GM18951 (cell line): ENCODE results near the gene GRIN3B.

Source experiments
- POLR2A ChIP-seq: IDR thresholded peaks from 4 replicates; pipeline ENCODE4 v1.6.1; 2011; ENCODE audit warnings: mild to moderate bottlenecking; ENCODE audit not compliant: insufficient read length, insufficient read depth; ENCODE audit errors: extremely low read depth
- in situ Hi-C: fragments of 300-500 bp; cut with MboI; formaldehyde crosslinking; loops from one replicate; pipeline ENCODE4 v1.12.0; 2022; ENCODE audit warnings: low sequenced_read_pairs, mixed read lengths, inconsistent platforms; ENCODE audit not compliant: unreplicated experiment

GRIN3B gene

DNA sequence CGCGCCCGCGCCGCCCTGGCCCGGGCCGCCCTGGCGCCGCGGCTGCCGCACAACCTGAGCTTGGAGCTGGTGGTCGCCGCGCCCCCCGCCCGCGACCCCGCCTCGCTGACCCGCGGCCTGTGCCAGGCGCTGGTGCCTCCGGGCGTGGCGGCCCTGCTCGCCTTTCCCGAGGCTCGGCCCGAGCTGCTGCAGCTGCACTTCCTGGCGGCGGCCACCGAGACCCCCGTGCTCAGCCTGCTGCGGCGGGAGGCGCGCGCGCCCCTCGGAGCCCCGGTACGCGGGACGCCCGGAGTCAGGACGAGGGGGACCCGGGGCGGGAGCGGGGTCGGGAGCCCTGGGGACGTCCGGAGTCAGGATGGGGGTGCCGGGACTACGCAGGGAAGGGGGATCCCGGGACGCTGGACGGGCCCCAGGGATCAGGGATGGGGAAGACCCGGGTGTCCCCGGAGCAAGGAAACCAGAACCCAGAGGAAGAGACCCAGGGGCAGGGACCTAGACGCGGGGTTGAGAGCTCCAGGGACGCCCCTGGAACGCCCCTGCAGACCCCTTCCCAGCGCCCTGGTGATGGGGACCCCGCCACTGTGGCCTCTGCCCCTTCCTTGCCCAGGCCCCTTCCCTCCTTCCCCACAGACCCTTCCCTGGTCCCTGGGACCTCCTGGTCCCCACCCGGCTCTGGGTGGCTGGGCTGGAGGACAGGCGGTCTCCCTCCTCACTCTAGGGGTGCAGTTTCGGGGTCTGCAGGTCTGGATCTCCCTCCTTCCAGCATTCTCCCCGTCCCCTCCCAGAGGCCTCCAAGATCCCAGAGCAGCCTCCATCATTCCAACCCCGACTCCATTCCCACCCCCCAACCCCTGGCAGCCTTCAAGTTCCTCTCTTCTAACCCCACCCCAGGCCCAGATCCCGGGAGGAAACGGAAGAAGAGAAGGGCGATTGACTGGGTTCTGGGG, 645 bp downstream of the GRIN3B start:
- in situ Hi-C loops, result no loop called here
- no peak for TF ChIP-seq POLR2A

- in situ Hi-C loops, result no loop called here
- TF ChIP-seq POLR2A, result no peak
Measured at GRCh38 chr19:1001538-1002166, 1.4 kb downstream of the GRIN3B start.

DNA sequence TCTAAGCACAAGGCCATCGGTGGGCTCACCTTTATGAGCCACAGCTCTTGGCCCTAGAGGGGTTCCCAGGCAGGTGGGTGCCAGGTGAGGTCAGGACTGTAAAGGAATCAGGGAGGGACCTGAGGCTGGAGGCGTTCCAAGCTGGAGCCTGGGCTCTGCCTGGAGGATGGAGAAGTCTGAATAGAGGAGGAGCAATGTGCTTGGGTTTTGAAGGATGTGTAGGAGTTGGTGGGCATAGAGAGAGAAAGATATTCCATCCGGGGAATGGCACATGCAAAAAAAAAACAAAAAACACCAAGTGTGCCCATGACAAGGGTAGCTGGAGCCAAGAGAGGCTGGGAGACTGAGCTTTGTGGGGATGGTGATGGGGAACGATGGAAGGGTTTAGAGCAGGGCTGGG, 2.4 kb downstream of the GRIN3B start:
- TF ChIP-seq POLR2A, result no peak
- in situ Hi-C loops, result no loop called here

DNA sequence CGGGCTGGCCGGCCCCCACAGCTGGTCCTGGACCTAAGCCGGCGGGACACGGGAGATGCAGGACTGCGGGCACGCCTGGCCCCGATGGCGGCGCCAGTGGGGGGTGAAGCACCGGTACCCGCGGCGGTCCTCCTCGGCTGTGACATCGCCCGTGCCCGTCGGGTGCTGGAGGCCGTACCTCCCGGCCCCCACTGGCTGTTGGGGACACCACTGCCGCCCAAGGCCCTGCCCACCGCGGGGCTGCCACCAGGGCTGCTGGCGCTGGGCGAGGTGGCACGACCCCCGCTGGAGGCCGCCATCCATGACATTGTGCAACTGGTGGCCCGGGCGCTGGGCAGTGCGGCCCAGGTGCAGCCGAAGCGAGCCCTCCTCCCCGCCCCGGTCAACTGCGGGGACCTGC, 3.1 kb downstream of the GRIN3B start:
- in situ Hi-C loops, result no loop called here
- no peak for TF ChIP-seq POLR2A

DNA sequence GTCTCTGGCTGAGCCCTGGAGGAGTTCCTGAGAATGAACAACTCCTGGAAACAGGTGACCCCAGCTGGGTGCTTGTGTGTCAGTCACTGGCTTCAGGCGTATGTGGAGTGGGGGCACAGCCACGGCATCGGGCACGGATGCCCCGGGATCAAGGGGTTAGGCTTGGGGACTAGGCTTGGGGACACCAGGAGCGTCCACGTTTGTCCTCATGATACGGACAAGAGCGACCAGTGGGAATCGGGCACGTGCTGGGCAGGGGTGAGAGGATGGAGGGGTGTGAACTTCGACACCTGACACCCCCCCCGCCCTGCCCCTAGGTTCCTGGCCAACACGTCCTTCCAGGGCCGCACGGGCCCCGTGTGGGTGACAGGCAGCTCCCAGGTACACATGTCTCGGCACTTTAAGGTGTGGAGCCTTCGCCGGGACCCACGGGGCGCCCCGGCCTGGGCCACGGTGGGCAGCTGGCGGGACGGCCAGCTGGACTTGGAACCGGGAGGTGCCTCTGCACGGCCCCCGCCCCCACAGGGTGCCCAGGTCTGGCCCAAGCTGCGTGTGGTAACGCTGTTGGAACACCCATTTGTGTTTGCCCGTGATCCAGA, 4.1 kb downstream of the GRIN3B start:
- no peak for TF ChIP-seq POLR2A
- in situ Hi-C loops, result no loop called here

- TF ChIP-seq POLR2A, result no peak
- in situ Hi-C loops, result no loop called here
Measured at GRCh38 chr19:1004803-1005664, 4.8 kb downstream of the GRIN3B start.

DNA sequence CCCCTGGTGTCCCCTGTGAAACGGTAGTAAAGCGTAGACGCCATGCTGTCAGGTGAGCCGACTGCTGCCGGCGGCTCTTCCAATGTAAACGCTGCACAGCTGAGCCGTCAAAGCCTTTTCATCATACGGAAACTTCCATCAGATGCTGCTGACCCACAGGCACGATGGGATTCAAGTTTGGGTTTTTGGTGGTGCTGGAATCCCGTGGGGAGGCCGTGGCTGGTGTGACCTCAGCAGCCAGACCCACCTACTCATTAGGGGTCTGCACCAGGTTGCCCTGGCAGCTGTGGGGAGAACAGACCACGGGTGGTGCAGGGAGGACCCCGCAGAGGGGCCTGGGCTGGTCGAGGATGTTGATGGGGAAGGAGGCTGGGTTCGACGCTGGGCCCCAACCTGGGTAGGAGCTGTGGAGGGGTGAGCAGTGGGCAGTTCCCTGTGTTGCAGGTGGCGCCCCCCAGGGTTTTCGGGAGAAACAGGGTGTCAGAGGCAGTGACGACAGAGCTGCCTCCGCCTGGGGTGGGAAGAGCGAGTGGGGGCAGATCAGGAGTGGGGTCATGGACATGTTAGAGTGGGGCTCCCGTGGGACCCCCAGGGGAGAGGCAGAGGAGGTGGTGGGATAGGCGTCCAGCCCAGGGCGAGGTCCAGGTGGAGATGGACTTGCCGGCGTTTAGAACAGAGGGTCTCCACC, 6.6 kb downstream of the GRIN3B start:
- no peak for TF ChIP-seq POLR2A
- in situ Hi-C loops, result no loop called here

DNA sequence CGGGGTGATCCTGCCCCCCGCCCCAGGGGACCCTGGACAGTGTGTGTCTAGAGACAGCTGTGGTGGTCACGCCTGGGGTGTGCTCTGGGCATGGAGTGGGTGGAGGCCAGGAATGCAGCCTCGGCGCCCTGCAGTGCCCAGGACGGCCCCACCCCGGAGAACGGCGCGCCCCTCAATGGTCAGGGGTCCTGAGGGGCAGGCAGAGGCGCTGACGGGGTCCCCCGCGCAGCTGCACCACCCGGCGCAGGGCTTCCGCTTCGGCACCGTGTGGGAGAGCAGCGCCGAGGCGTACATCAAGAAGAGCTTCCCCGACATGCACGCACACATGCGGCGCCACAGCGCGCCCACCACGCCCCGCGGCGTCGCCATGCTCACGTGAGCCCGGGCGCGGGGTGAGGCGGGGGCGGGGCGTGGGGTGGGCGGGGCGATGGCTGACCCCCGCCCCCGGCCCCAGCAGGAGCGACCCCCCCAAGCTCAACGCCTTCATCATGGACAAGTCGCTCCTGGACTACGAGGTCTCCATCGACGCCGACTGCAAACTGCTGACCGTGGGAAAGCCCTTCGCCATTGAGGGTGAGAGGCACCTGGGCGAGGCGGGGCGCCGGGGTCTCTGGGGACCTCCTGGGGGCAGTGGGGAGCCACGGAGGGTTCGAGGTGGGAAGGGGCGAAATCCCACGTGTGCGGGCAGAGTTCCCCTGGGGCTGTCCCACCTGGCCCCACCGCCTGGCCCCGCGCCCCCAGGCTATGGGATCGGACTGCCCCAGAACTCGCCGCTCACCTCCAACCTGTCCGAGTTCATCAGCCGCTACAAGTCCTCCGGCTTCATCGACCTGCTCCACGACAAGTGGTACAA, 7.4 kb downstream of the GRIN3B start:
- no peak for TF ChIP-seq POLR2A
- in situ Hi-C loops, result no loop called here

- no peak for TF ChIP-seq POLR2A
- in situ Hi-C loops, result no loop called here
Measured at GRCh38 chr19:1008268-1009040, 8.2 kb downstream of the GRIN3B start.

- TF ChIP-seq POLR2A, result no peak
- in situ Hi-C loops, result no loop called here
Measured at GRCh38 chr19:1009041-1009980, 9.1 kb downstream of the GRIN3B start.

- in situ Hi-C loops, result no loop called here
- TF ChIP-seq POLR2A, result no peak
Measured at GRCh38 chr19:1009981-1010538, 9.8 kb downstream of the GRIN3B start.
